Activated CD8-positive, alpha-beta memory T cell treated with anti-CD3 and anti-CD28 coated beads, Interleukin-2, amount 50 U/mL, for 24 hours (primary cell): Measurements from ENCODE around the gene KCTD17.

ENCODE experiments used
- DNase-seq: peaks from one replicate; pipeline ENCODE4 v3.0.0-alpha.2; 2020; ENCODE audit errors: extremely low read depth

The KCTD17 gene, protein sequence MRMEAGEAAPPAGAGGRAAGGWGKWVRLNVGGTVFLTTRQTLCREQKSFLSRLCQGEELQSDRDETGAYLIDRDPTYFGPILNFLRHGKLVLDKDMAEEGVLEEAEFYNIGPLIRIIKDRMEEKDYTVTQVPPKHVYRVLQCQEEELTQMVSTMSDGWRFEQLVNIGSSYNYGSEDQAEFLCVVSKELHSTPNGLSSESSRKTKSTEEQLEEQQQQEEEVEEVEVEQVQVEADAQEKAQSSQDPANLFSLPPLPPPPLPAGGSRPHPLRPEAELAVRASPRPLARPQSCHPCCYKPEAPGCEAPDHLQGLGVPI

GRCh38 chr22:37051391-37052385, at the start of gene KCTD17:
Gene KCTD17 (plus strand): TSS chr22:37051742. CDS start chr22:37051761, 19 bp downstream.
- DNase-seq: peak; percentile 38

DNA sequence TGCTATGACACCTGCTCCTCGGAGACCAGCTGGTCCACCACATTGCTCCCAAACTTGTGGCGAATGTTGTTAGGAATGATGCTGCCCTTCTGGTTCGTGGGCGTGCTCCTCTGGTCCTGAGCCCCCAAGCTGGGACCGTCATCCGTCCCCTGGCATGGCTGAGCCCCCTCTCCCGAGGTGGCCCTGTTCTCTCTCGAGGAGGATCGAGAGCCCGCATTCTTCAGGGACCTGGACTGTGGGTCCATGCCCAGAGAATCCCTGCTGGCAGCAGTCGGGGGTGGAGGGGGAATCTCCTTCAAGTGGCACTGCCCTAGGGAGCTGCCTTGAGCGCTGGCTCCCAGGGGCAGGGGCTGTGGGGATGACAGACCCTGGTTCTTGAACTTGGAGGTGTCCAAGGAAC, 49.7 kb upstream of the KCTD17 start:
- DNase-seq: no peak

DNA sequence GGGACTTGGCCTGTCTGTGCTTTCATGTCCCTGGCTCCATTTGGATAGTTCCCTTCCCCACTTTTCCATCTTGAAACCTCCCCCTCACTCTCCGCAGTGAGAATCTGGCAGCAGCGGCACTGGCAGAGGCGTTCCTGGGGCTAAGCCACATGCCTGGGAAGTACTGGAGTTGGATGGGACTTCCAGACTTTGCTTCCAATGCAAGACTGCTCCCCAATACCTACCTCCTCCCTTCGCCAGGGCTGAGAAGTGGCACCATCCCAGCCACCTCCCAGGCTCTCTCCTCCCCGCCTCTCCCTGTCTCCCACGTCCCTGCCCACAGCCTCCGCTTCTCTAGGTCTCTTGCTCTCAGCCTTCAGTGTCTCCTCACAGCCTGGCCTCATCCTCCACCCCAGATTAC, 48.9 kb upstream of the KCTD17 start:
- DNase-seq: no peak

DNA sequence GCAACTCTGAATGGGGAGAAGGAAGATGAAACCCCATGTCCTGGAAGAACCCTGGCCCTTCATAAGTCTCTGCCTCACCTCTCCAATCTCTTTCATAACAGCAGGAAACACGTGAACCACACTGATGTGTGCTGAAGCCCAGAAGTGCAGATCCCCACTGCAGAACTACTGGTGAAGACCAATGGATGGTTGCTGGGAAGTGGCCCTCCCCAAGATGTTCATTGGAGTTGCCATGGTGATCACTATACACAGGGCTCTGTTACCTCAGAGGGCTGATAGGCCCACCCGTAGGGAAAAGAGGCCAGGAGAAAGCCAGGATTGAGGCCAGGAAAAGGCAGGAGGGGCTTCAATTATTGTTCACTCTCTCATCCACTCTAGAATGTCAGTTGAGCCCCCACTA, 43.9 kb upstream of the KCTD17 start:
- DNase-seq: no peak

DNA sequence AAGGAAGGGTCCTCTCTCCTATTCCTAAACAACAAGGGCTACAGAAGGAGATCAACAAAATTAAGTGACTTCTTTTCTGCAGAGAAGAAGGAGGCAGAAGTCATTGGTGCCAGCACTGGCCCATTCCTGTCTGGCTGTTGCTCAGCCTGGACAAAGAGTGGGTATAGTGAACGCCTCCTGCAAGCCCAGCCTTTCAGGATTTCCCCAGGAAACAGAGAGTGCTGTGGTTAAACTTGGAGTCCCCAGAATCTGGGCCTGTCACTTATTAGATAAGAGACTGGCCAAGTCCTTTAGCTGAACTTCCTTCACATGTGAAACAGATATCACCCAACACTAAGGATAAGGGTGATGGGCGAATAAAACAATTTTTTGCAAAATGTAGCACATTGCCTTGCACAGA, 43.2 kb upstream of the KCTD17 start:
- DNase-seq: no peak

GRCh38 chr22:37009490-37009889, 42.1 kb upstream of the KCTD17 start:
- no peak for DNase-seq

GRCh38 chr22:37010174-37010573, 41.4 kb upstream of the KCTD17 start:
- DNase-seq: no peak

DNA sequence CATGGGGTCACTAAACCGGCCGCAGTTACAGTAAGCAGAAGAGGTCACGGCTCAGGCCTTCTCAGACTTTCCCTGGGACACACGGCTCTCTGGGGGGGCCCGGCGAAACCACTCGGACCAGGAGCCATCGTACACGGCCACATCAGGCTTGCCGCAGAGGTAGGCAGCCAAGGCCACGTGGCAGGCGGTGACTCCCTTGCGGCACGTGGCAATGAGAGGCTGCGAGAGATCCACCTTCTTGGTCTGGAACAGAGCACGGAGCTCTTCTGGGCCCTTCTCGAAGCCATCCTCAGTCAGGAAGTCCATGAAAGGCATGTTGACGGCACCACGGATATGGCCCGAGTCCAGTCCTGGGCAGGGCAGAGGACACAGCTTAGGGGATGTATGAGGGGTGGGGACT, 40.6 kb upstream of the KCTD17 start:
- no peak for DNase-seq

DNA sequence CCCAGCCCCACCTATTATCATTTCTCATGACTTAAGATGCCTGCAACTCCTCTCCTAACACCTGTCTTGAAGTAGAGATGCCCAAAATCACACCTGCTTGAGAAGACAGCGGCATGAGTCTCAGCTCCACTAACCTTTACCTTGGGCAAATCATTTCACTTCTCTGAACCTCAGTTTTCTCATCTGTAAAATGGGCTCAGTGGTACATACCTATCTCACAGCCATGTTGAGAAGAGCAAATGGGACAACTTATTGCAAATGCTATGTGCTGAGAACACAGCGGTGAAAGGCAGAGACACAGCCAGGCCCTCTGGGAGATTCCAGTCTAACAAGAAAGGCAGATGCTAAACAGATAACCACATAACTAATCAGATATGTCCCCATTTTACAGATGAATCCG, 40.1 kb upstream of the KCTD17 start:
- no peak for DNase-seq

DNA sequence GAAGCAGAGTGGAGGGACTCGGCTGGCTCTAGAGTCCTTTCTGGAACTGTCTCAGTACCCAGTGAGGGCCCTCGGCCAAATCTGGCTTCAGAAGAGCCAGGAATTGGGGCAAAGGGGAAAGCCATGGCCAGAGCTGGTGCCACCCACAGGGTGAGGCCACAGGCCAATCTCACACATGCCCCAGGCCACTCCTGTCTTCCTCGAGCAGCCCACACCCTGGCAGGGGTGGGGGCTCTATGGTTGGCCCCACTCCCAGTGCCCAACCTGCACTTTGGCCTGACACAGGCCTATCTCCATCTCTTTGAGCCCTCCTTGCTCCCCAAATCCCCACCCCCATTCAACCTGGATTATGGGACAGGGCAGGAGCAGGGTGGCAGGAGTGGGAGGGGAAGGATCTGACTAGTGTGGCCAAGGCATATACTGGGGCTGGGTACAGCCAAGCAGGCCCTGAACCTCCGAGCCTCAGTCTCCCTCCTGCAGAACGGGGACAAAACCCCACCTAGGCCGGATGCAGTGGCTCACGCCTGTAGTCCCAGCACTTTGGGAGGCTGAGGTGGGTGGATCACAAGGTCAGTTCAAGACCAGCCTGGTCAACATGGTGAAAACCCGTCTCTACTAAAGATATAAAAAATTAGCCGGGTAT, 39.2 kb upstream of the KCTD17 start:
- no peak for DNase-seq

- no peak for DNase-seq
These were observed 38.6 kb upstream of the KCTD17 start for GRCh38 chr22:37012956-37013355.

- DNase-seq: no peak
These were observed 37.1 kb upstream of the KCTD17 start for GRCh38 chr22:37014415-37014806.

DNA sequence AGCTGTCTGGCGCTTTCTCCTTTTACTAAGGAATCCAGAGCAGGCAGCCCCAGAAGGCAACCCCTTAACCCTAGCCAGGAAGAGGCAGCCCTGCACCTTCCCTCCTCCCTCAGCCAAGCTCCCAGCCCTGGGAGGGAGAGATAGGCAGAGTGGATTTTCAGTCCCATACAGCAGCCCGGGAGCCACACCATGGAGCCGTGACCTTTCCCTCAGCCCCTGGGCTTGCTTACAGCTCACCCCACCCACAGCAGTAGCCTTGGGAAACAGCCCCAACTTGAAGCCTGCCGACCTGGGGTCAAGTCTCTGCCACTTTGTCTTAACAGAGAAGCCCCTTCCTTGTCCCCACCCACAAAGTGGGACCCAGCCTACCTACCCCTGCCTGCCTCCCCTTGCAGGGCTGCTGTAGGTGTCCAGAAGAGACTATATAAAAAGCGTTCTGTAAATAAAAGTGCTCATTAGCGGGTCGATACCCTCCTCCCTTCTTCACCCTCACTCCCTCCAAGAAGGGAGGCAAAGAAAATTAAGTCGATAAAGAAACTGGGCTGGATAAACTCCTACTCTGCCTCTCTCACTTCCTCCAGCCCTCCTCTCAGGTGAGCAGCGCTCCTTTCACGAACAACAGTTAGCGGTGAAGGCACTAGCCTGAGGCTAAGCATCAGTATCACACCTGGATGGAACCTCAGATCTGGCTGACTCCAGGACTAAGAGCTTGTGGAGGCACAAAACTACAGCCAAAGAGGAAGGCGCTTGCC, 36.5 kb upstream of the KCTD17 start:
- no peak for DNase-seq

GRCh38 chr22:37015587-37015878, 36.0 kb upstream of the KCTD17 start:
- no peak for DNase-seq

DNA sequence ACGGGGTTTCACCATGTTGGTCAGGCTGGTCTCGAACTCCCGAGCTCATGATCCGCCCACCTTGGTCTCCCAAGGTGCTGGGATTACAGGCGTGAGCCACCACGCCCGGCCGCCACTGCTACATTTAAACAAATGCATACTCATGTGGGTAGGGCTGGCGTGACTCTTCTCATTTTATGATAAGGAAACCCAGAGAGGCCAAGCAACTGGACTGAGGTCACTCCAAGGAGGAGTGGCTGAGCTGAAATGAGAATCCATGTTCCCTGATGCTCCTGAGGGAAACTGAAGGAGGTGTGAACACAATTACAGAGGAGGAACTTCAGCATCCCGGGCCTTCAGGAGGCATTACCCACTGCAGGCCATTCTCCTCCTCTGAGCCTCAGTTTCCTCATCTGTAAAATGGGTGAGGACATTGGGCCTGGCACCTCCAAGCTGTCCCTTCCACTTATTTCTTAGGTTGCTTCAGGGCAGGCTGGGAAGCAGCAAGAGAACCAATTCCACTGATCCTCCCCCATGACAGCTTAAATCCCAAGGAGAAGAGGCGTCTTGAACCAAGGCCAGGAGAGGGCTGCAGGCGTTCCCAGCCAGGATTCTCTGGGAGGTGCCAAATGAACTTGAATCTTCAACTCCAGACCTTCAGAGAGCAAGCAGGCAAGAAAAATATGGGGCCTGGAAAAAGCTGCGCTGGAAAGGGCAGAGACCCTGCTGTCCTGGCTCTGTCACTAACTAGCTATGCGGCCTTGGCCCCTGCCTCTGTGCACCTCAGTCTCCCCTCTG, 35.2 kb upstream of the KCTD17 start:
- no peak for DNase-seq

DNA sequence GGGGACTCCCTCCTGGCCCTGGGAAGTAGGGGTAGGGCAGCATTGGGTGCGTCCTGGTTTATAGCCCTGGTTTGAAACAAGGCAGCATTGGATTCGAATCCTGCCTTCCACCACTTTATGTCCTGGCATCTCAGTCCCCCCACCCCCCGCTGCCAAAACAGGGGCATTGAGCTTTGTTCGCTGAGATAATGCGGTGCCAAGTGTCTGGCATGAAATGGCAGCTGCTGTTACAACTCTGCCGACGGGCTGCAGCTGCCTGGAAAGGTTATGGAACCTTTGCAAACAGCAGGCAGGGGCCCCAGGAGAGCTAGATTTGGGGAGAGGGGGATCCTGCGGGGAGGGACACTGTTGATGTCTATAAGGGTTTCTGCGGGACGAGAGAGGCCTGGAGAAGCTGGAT, 34.2 kb upstream of the KCTD17 start:
- no peak for DNase-seq

- no peak for DNase-seq
These were observed 33.3 kb upstream of the KCTD17 start for GRCh38 chr22:37018086-37018814.

DNA sequence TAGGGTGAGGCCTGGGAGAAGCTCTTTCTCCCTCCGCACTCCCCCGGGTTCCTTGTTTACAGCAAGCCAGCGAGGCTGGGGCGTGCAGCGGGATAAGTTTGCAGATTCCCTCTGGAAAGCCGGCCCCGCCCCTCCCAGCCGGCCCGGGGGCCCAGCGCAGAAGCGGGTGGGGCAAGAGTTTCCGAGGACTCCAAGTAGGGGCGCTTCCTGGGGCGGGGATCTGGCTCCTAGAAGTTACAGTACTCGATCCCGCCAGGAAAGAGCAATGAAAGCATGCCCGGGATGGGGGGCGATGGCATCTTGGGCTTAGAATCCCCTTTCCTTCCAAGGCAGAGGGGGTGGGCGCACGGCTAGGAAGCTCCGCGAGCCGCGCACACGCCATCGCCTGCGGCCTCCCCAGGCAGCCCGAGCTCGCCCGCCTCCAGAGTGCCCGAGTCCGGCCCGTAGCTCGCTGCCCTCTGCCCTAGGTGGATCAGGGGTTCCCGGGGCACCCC, 32.7 kb upstream of the KCTD17 start:
- DNase-seq: no peak

GRCh38 chr22:37019309-37020191, 32.0 kb upstream of the KCTD17 start, which contains the start of the genes MPST and TST:
Gene MPST (plus strand): TSS chr22:37019742. CDS start chr22:37019837, 95 bp downstream.
Gene TST (minus strand): TSS chr22:37019447. CDS start chr22:37018732, 715 bp downstream.
- DNase-seq: no peak
